Gastrocnemius medialis (tissue), 4 donors: ENCODE results near the gene DPCD.

ENCODE experiments used
- POLR2A ChIP-seq, 2 donors: fragments of 450-650 bp; IDR thresholded peaks; one replicate each; pipeline ENCODE4 v1.6.1; 2017; ENCODE audit warnings: antibody characterized with exemption in 2 of 2, mild to moderate bottlenecking in 2 of 2, moderate library complexity in 2 of 2
- TF ChIP-seq, protein P1 (sequence below), 5 experiments: fragments of 450-650 bp in 3 of 5; fragments of 200-600 bp in 2 of 5; sonication (generic) in 2 of 5; IDR thresholded peaks in 4 of 5; conservative IDR thresholded peaks in 1 of 5; 1 replicate in 4 of 5; 2 replicates in 1 of 5; pipeline ENCODE4 v1.5.1; 2016 to 2019; ENCODE audit warnings: antibody characterized with exemption in 5 of 5, mild to moderate bottlenecking in 3 of 5, moderate library complexity in 3 of 5

DNA sequence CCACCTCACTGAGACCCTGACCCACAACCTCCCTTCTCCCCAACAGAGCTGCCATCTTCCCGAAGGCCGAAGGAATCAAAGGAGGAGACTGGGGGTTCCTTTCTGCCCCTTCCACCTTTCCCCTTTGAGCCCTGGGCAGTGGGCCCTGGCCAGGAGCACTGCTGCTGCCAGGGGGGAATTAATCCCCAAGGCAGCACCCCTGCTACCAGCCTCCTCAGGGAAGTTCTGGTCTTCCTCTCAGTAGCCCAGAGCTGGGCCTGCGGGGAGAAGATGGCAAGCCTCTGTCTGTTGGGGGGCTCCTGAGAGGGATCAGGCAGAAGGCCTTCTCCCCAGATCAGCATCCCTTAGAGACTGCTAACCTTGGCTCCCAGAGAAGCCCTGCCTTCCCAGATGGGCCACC lies 25.5 kb downstream of the DPCD start:
- TF ChIP-seq, protein P1, sequence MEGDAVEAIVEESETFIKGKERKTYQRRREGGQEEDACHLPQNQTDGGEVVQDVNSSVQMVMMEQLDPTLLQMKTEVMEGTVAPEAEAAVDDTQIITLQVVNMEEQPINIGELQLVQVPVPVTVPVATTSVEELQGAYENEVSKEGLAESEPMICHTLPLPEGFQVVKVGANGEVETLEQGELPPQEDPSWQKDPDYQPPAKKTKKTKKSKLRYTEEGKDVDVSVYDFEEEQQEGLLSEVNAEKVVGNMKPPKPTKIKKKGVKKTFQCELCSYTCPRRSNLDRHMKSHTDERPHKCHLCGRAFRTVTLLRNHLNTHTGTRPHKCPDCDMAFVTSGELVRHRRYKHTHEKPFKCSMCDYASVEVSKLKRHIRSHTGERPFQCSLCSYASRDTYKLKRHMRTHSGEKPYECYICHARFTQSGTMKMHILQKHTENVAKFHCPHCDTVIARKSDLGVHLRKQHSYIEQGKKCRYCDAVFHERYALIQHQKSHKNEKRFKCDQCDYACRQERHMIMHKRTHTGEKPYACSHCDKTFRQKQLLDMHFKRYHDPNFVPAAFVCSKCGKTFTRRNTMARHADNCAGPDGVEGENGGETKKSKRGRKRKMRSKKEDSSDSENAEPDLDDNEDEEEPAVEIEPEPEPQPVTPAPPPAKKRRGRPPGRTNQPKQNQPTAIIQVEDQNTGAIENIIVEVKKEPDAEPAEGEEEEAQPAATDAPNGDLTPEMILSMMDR (IDR thresholded peaks at IDR 0.05 in 4 of 5, conservative IDR thresholded peaks at IDR 0.05 in 1 of 5) = no peak
- TF ChIP-seq POLR2A (IDR thresholded peaks at IDR 0.05) = no peak
